Brain pericyte (primary cell): ENCODE data around the gene TRIM37.
"Not testable (repeated sequence)": the region's sequence is repeated elsewhere in the genome, so short reads cannot be mapped to it uniquely, and the experiment has no call there.

Experiments
- DNase-seq: peaks from one replicate; pipeline ENCODE4 v3.0.0-alpha.2; 2012; ENCODE audit warnings: low read depth, low spot score

Gene TRIM37

DNA sequence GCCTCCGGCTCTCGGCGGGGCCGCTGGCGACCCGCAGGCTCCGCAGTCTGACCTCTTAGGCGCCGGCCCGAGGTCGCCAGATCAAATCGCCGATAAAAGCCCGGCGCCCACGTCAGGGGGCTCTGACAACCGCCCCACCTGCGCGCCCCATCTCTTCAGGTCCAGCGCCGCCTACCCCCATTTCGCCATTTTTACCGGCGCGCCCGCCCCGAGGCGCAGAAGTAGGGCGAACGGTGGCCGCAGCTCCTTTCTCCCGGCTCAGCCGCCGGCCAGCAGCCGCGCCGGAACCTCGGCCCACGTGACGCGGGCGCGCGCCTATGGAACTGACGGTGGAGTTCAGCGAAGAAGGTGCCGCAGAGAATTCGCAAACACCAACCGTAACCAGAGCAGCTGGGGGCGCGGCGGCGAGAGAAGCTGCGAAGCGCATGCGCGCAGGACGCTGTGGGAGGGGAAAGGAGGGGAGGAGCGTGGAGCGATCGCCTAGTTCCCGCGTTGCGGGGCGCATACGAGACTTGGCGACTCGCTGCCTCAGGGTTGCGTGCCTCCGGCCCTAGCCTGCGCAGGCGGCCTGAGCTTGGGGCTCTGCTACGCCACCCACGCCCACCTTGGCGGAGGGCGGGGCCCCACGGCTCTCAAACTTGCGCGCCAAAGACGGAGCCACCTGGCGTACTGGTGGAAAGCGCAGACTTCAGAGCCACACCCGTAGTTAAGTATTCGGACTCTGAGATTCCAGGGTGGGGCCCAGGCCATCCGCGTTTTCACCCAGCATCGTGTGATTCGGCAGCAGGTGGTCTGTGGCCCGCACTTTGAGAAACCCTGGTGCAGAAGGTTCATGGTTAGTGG lies at the start of gene TRIM37:
Gene TRIM37 (minus strand): TSS at position 418 of the 843 bp plus-strand sequence. CDS start 419 bp downstream, outside the sequence.
- peak; percentile 98 for DNase-seq

- no peak for DNase-seq
Observed at GRCh38 chr17:59155439-59156177, 48.9 kb upstream of the TRIM37 start, which contains the start of gene PRR11. Gene PRR11, plus strand, starts transcription at chr17:59155746. Its CDS starts 14,007 bp downstream, at chr17:59169753.

DNA sequence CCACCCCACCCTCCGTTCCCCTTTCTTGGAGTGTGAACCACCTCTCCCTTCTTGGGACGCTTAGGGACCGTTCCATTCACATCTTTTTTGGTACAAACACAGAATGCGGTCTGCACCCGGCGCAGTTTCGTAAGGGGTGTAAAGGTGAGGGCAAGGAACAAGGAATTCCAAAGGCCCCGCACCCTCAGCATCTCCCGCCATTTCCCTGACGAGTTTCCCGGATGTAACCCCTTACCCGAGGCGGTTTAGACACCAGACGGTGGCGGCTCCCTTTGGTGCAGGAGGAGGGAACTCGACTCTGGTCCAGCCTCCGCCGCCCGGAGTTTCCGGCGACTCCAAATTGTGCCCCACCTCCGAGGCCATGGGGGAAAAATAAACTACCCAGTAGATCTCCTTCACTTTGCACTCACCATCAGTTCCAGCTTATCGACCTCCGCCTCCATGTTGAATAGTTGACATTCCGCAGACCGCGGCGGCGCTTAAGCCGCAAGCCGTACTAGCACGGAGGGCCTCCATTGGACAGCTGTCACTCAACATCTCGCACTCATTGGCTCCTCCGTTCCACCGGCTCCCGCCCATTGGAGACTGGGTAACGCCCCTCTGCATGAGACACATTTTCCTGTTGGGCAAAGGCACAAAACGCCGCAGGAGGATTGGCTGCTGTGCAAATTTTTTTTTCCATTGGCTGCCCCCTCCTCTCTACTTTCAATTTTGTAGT lies 48.2 kb upstream of the TRIM37 start, which contains the start of gene SKA2:
Gene SKA2 (minus strand): TSS at position 466 of the 718 bp plus-strand sequence. CDS start 23 bp downstream, at position 443.
- DNase-seq, result peak; percentile 100

DNA sequence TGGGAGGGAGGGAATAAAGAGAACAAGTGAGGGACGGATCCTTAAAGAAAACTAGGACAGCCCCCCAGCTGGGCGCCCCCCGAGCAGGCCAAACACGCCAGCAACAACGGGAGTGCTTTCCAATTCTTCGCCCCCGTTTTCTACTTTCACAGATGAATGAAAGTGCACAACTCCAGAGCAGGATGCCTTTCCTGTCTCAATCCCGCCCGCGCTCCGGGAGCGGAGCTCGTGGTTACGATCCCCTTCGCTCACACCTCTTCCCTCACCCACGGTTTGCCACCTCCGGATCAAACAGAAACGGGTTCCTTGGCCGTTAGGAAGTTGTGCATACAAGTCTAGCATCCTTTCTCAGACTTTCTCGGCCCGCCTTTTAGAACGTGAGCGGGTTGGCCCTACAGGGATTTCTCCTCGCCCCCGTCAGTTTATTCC lies 47.6 kb upstream of the TRIM37 start:
- DNase-seq, result no peak

GRCh38 chr17:59152925-59153324 lies 46.2 kb upstream of the TRIM37 start:
- no peak for DNase-seq

DNA sequence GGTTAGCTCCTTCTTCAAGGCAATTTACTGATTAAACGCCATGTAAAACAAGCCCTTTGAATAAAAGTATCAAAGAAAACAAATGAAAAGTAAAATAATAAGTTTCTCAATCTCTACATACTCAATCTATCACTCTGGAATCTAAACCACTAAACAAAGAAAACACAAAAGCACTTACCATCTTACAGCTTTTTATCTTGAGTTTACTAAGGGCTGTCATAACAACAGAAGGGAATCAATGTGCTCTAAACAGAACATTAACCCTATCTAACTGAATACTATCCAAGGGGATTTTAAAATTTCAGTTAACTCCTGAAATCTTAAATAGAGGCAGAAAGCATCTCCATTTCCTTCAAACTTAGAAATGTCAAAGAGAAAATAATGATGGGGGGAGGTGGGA lies 44.9 kb upstream of the TRIM37 start:
- DNase-seq, result no peak

DNA sequence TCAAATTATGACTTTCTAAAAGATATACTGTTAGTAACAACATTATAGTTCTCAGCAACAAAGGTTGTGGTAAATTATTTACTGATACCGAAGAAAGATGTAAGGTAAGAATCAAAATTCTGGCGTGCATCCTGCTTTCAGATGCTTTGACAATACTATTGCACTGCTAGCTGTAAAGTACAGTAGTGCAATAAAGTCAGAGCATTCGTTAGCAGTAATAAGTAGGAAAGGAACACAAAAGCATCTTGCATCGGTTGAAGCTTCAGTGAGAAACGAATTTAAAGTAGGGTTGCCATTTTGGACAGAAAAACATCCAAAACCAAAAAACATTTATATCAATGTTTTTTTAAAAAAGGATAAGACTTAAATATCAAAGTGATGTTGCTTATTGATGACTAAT lies 44.3 kb upstream of the TRIM37 start:
- DNase-seq, result no peak

DNA sequence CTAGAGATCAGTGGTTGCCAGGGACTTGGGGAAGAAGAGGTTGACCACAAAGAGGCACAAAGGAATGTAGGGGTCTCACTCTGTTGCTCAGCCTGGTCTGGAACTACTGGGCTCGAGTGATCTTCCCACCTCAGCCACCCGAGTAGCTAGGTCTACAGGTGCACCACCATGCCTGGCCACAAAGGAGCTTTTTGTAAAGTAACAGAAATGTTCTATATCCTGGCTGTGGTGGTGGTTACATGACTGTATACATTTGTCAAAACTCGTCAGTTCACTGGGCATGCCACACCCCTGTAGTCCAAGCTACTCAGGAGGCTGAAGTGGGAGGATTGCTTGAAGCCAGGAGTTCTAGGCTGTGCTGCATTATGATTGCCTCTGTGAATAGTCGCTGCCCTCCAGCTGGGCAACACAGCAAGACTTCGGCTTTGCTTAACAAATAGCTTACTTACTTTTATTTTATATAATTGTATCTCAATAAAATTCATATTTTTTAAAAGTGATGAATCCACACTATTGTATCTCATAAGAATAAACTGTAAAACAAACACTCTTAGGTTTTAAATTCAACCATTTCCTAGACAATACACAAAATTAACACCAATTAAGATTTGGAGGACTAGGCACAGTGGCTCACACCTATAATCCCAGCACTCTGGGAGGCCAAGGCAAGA lies 43.3 kb upstream of the TRIM37 start:
- no peak for DNase-seq

DNA sequence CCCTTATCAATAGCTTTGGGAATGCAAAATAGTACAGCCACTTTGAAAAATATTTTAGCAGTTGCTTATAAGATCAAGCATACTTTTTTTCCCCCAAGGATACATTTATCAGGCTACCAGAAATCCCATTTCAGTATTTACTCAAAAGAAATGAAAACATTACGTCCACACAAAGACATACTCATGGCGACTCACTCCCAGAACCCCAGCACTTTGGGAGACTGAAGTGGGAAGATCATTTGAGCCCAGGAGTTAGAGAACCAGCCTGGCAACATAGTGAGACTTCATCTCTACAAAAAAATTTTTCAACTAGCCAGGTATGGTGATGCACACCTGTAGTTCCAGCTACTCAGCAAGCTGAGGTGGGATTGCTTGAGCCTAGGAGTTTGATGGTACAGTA lies 42.4 kb upstream of the TRIM37 start:
- DNase-seq, result no peak

DNA sequence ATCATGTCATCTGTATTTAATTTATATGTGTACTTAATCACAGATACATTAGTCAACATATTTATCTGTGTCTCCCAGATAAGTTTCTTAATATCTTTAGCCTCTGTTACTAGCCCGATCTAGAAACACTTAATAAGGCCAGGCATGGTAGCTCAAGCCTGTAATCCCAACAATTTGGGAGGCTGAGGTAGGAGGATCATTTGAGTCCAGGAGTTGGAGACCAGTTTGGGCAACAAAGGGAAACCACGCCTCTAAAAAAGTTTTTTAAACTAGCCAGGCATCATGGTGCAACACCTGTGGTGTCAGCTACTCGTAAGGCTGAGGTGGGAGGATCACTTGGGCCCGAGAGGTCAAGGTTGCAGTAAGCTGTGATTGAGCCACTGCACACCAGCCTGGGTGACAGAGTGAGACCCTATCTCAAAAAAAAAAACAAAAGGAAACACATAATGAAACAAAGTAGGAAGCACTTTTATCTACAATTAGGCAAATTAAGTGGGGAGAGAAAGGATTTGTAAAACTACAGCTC lies 39.0 kb upstream of the TRIM37 start:
- no peak for DNase-seq

DNA sequence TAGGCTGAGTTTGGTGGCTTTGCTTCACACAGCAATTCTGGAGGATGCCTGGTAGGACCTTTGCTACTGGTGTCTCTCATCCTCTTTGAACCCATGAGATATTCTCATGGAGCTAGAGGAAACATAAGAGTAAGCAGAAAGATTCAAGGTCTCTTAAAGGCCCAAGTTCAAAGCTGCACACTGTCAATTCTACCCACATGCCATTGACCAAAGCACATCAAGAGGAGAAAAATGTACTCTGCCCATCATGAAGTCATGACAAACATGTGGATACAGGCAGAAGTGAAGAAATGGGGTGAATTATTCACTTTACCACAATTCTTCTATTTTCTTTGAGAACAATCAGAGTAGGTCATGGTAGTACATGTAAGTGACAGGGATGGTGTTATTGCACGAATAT lies 35.2 kb upstream of the TRIM37 start:
- DNase-seq, result no peak

- no peak for DNase-seq
Observed at GRCh38 chr17:59139939-59140338, 33.3 kb upstream of the TRIM37 start.

GRCh38 chr17:59138339-59138738 lies 31.7 kb upstream of the TRIM37 start:
- not testable (repeated sequence) for DNase-seq

DNA sequence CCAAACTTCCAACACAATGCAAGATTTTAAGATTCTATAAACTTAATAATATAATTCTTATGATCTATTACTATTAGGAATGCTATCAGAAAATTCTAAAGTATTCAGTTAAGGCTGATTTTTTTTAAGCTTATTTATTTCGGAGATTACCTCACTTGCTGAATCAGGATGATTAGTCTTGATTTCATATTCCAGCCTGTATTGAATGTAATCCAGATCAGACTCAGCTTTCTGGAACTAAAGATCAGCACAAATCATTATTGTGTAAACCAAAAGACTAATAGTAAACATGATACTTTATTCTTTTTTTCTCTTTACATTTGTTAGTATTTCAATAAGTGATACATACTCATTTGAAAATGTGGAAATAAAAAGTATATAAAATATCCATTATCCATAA lies 24.5 kb upstream of the TRIM37 start:
- DNase-seq, result no peak

DNA sequence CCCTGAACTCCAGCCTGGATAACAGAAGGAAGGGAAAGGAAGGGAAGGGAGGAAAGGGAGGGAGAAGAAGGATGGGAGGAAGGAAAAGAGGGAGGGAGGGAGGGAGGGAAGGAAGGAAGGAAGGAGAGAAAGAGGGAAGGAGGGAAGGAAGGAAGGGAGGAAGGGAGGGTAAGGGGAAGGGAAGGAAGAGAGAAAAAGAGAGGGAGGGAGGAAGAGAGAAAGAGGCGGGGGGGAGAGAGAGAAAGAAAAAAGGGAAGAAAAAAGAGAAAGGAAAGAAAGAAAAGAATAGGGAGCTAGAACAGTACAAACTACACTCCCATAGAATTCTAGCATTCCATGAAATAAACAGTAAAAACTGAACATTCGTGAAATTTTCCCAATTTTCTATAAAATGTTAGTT lies 23.1 kb upstream of the TRIM37 start:
- no peak for DNase-seq

- no peak for DNase-seq
Observed at GRCh38 chr17:59126809-59127417, 20.2 kb upstream of the TRIM37 start.

DNA sequence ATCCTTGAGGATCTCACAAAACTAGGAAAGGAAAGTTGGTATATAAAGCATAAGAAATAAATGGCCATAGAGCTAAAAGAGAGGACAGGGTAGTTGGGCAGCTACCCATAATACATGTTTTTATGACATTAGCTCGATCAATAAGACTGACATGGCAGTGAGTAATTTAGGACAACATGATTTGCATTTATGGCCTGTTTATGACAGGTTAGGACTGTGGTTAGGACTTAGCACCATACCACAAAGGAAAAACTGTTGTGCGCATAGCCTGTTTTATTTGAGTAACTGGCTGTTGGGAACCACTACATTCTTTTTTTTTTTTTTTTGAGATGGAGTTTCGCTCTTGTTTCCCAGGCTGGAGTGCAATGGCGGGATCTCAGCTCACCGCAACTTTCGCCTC lies 18.0 kb upstream of the TRIM37 start:
- DNase-seq, result no peak

GRCh38 chr17:59121901-59122480 lies 15.3 kb upstream of the TRIM37 start:
- DNase-seq, result no peak

DNA sequence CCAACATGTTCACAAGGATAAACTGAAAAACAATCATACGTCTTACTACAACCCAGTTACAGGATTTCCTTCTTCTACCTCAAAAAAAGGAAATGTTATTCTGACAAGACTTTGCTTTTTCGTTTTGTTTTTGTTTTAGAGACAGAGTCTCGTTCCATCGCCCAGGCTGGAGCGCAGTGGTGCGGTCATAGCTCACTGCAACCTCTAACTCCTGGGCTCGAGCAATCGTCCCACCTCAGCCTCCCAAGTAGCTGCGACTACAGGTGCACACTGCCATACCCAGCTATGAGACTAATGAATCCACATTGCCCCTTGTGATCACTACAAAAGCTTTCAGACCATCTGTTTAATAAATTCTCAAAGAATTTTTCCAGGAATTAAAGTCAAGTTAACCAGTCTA lies 8.8 kb upstream of the TRIM37 start:
- no peak for DNase-seq

DNA sequence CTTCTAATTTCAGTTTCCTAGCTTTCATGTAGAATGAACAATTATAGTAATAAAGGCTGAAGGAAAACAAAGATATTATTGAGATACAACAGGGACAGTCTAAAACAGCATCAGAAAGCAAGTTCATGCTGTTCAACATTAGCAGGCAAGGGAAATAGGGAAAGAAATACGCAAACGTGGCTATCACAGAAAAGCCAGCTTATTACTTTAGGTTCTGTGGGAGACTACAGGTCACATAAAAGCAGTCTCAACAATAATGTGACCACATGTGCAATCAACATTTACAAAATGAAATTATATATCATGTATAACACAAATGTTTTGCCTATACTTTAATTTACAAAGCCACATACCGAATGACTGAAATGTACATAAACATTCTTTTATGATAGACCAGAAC lies 4.9 kb upstream of the TRIM37 start:
- no peak for DNase-seq
